Mesothelial cell of epicardium (in vitro differentiated cells): ENCODE results near the gene SLIT3. TPM values are rescaled to one million over a fixed set of nuclear protein-coding genes. Genes with fewer than 3 reads are reported as not detected.

Source experiments
- DNase-seq, 2 experiments: peaks; one replicate each; pipeline ENCODE4 v3.0.0; 2021; ENCODE audit warnings: low spot score in 2 of 2; ENCODE audit not compliant: unreplicated experiment in 2 of 2
- H3K27ac Mint-ChIP-seq: 2 replicates; pipeline ENCODE4 v1.8.0; 2021; ENCODE audit warnings: mixed read lengths
- H3K27me3 Mint-ChIP-seq: 2 replicates; pipeline ENCODE4 v1.8.0; 2021; ENCODE audit warnings: low read depth, mixed read lengths
- H3K36me3 Mint-ChIP-seq: 2 replicates; pipeline ENCODE4 v1.8.0; 2021; ENCODE audit warnings: mixed read lengths
- H3K4me1 Mint-ChIP-seq: 2 replicates; pipeline ENCODE4 v1.8.0; 2021; ENCODE audit warnings: mixed read lengths
- H3K4me3 Mint-ChIP-seq: 2 replicates; pipeline ENCODE4 v1.8.0; 2021; ENCODE audit warnings: mild to moderate bottlenecking, moderate library complexity, mixed read lengths
- H3K9me3 Mint-ChIP-seq: 2 replicates; pipeline ENCODE4 v1.8.0; 2021; ENCODE audit warnings: mixed read lengths
- CTCF ChIP-seq: fragments of 200-600 bp; sonication (generic); IDR thresholded peaks from one replicate; pipeline ENCODE4 v1.5.0; 2021; ENCODE audit warnings: antibody characterized with exemption; ENCODE audit not compliant: unreplicated experiment
- total RNA-seq: library from RNA; stranded (reverse); gene quantifications from 3 replicates; pipeline ENCODE4 v1.2.1, GENCODE V29; 2021

Gene SLIT3
- total RNA-seq, 1 donor from 2014 or later, result 65.1 TPM

DNA sequence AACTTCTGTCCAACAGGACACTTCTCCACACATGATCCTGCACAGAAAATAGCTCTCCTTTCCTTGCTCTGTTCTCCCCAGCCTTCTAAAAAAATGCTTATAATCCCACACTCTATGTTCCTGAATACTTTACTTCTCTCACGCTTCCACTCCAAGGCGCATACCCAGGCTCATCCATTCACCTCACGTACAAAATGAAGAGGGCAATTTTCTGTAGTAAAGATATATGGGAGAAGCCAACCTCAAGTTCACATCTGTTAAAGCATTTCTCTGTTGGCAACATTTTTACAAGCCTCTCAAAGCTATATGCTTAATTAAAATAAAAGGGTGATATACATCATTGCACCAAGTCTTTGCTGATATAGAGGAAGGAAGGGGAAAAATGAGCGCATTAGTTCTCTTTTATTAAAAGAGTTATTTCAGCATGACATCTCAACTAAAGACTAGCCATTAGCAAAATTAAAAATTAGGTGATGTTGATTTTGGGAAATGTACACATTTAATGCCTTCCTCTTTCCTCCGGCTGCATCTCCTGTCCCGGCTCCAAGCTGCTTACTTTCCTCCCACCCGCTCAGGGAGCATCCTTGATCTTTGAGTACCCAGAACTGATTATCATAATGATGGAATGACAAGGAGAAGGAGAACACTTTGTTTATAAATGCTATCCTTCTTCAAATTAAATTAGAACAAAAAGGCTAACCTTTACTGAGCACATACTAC, 379.6 kb downstream of the SLIT3 start:
- Mint-ChIP-seq H3K36me3 (no peaks in the 10 kb centered on the region), H3K27ac (no peak overlapping the region), H3K4me3 (no peak overlapping the region), H3K4me1 (peaks cover 33% of the 10 kb centered on the region), H3K27me3 (peaks cover 53% of the 10 kb centered on the region), H3K9me3 (no peaks in the 10 kb centered on the region)
- TF ChIP-seq CTCF, result no peak
- no peak for DNase-seq

GRCh38 chr5:168920019-168920810, 380.7 kb downstream of the SLIT3 start:
- TF ChIP-seq CTCF, result no peak
- no peak overlapping the region for H3K27ac Mint-ChIP-seq
- no peaks in the 10 kb centered on the region for H3K36me3 Mint-ChIP-seq
- peaks cover 43% of the 10 kb centered on the region for H3K27me3 Mint-ChIP-seq
- no peak for DNase-seq
- no peak overlapping the region for H3K4me3 Mint-ChIP-seq
- H3K4me1 Mint-ChIP-seq, result peaks cover 37% of the 10 kb centered on the region
- H3K9me3 Mint-ChIP-seq, result no peaks in the 10 kb centered on the region

- no peak overlapping the region for H3K4me3 Mint-ChIP-seq
- H3K9me3 Mint-ChIP-seq, result no peaks in the 10 kb centered on the region
- H3K36me3 Mint-ChIP-seq, result no peaks in the 10 kb centered on the region
- no peak for DNase-seq
- TF ChIP-seq CTCF, result no peak
- peaks cover 37% of the 10 kb centered on the region for H3K4me1 Mint-ChIP-seq
- H3K27me3 Mint-ChIP-seq, result peaks cover 31% of the 10 kb centered on the region
- no peak overlapping the region for H3K27ac Mint-ChIP-seq
These were observed 382.9 kb downstream of the SLIT3 start for GRCh38 chr5:168917947-168918600.

- Mint-ChIP-seq H3K4me3 (no peak overlapping the region), H3K4me1 (peaks cover 37% of the 10 kb centered on the region), H3K36me3 (no peaks in the 10 kb centered on the region), H3K27me3 (peaks cover 23% of the 10 kb centered on the region), H3K27ac (no peak overlapping the region), H3K9me3 (no peaks in the 10 kb centered on the region)
- DNase-seq, result no peak
- no peak for TF ChIP-seq CTCF
These were observed 384.1 kb downstream of the SLIT3 start for GRCh38 chr5:168916852-168917251.

GRCh38 chr5:168916266-168916665, 384.7 kb downstream of the SLIT3 start:
- peaks cover 19% of the 10 kb centered on the region for H3K27me3 Mint-ChIP-seq

More at GRCh38 chr5:168916266-168916665, 384.7 kb downstream of the SLIT3 start:
- no peak overlapping the region for H3K27ac Mint-ChIP-seq
- H3K4me1 Mint-ChIP-seq, result peaks cover 37% of the 10 kb centered on the region
- no peak for DNase-seq
- no peaks in the 10 kb centered on the region for H3K9me3 Mint-ChIP-seq
- H3K4me3 Mint-ChIP-seq, result no peak overlapping the region
- no peaks in the 10 kb centered on the region for H3K36me3 Mint-ChIP-seq
- TF ChIP-seq CTCF, result no peak
